ENCODE measurements around the gene CYP21A2.
"Not testable (repeated sequence)": the region's sequence is repeated elsewhere in the genome, so short reads cannot be mapped to it uniquely, and the experiment has no call there.

CYP21A2 gene

DNA sequence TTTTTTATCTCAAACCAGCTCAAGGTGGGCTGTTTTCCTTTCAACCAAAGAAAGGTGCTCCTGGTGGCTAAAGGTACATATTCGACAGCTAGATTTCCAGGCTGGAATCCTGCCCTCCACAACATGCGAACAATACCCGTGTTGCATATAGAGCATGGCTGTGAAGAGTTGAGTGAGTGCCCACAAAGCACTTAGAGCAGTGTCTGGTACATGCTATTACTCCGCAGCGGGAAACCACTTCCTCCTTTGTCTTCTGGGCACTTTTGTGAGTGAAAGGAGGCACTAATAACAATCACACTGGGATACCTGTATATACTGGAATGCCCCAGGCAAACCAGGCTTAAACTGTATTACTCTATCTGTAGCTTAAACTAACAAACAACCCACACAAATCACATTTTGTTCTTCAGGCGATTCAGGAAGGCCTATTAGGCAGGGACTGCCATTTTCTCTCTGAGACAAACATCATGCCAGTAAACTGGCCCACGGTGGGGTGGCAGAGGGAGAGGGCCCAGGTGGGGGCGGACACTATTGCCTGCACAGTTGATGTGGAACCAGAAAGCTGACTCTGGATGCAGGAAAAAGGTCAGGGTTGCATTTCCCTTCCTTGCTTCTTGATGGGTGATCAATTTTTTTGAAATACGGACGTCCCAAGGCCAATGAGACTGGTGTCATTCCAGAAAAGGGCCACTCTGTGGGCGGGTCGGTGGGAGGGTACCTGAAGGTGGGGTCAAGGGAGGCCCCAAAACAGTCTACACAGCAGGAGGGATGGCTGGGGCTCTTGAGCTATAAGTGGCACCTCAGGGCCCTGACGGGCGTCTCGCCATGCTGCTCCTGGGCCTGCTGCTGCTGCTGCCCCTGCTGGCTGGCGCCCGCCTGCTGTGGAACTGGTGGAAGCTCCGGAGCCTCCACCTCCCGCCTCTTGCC is at the start of gene CYP21A2:
CYP21A2 (plus strand) TSS at position 818 of the 927 bp plus-strand sequence; CDS start at position 826, 8 bp downstream.
- not testable (repeated sequence) for DNase-seq

DNA sequence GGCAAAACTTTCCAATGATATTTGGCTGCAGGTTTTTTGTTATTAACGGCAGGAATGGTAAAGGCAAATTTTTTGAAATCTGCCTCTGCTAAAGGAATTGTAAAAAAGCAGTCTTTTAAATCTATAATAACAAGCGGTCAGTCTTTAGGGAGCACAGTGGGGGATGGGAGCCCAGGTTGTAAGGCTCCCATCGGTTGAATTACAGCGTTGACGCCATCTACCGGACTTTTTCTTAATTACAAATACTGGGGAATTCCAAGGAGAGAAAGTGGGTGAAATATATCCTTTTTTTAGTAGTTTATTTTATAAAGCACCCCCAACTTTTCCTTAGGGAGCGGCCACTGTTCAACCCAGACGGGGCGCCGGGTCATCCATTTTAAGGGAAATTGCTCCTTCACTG is 48.9 kb upstream of the CYP21A2 start:
- not testable (repeated sequence) for DNase-seq

DNA sequence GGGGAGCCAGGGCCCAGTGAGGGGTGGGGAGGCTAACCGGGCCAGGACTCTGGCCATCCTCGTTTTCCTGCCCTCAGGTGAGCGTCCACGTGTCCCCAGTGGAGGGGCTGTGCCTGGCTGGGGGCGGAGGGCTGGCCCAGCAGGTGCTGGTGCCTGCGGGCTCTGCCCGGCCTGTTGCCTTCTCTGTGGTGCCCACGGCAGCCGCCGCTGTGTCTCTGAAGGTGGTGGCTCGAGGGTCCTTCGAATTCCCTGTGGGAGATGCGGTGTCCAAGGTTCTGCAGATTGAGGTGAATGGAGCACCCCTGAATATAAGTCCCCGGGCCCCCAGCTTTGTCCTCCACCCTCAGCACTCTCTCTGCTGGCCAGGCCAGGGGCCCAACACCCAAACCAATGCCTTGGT is 43.8 kb upstream of the CYP21A2 start:
- not testable (repeated sequence) for DNase-seq

DNA sequence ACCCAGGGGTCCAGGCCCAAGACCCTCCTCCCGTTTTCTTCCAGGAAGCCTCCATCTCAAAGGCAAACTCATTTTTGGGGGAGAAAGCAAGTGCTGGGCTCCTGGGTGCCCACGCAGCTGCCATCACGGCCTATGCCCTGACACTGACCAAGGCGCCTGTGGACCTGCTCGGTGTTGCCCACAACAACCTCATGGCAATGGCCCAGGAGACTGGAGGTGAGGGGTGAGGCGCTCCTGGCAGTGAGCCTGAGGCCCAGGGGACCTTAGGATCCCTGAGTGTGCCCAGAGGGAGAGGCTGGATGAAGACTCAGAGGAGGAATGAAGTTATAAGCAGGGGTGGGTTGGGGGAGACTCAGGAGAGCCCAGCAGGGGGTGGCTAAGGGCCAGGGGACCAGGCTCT is 41.8 kb upstream of the CYP21A2 start:
- DNase-seq: not testable (repeated sequence)

DNA sequence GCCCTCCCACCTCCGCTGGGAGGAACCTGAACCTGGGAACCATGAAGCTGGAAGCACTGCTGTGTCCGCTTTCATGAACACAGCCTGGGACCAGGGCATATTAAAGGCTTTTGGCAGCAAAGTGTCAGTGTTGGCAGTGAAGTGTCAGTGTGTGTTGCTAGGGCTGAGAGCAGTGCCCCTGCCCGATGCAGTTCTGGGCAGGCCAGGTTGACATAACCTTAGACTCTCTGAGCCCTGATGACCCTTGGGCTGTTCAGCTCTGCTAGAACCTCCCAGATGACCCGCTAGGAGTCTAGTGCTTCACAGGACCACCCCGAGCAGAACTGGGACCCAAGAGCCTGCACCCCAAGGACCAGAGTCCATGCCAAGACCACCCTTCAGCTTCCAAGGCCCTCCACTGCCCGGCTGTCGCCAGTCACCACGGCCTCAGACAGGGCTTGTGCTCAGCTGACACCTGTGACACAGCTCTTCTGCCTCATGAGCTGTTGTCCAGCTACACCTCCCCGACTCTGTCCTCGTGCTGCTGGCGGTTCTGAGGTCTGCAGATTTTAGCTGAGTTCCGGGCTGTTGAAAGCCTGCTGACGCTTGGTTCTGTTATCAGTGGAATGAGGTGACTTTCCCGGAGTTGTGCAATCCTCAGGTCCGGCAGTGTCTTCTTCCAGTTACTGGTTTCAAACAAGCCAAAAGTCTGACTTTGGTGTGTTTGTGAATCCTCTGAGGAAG is 35.5 kb upstream of the CYP21A2 start:
- not testable (repeated sequence) for DNase-seq

DNA sequence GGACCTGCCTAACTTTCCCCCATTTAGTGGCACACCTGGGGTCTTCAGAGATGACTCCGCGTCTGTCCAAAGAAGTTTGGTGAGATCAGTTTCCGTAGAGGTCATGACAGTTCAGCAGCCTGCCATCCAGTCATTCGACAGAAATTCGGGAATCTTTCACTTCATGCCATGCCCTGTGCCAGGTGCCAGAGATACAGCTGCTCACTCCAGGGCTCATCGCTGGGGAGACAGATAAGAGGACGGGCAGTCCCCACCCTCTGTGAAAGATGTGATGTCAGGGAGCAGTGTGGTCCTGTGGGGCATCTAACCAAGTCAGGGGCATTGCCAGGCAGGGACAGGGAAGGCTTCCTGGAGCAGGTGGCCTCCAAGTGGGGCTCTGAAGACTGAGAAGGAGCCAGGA is 34.9 kb upstream of the CYP21A2 start:
- DNase-seq: not testable (repeated sequence)

DNA sequence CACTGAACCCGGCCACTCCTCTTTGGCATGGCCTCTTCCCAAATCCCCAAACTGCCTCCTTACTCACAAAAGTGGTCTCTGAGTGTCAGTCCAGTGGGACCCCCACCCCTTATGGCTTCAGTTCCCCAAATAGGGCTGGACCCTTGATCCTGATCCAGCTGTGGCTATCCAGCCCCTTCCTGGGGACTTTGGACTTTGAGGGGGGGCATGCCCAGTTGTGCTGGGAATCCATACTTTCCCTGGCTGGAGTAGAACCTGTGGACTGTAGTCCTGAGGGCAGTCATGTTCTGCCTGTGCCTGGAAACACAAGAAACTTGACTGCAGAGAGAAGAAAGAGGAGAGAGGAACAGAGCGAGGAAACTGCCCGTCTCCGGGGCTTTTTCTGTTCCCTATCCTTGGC is 33.8 kb upstream of the CYP21A2 start:
- not testable (repeated sequence) for DNase-seq

DNA sequence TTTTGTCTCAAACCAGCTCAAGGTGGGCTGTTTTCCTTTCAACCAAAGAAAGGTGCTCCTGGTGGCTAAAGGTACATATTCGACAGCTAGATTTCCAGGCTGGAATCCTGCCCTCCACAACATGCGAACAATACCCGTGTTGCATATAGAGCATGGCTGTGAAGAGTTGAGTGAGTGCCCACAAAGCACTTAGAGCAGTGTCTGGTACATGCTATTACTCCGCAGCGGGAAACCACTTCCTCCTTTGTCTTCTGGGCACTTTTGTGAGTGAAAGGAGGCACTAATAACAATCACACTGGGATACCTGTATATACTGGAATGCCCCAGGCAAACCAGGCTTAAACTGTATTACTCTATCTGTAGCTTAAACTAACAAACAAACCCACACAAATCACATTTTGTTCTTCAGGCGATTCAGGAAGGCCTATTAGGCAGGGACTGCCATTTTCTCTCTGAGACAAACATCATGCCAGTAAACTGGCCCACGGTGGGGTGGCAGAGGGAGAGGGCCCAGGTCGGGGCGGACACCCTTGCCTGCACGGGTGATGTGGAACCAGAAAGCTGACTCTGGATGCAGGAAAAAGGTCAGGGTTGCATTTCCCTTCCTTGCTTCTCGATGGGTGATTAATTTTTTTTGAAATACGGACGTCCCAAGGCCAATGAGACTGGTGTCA is 33.2 kb upstream of the CYP21A2 start:
- not testable (repeated sequence) for DNase-seq

DNA sequence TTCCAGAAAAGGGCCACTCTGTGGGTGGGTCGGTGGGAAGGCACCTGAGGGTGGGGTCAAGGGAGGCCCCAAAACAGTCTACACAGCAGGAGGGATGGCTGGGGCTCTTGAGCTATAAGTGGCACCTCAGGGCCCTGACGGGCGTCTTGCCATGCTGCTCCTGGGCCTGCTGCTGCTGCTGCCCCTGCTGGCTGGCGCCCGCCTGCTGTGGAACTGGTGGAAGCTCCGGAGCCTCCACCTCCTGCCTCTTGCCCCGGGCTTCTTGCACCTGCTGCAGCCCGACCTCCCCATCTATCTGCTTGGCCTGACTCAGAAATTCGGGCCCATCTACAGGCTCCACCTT is 32.7 kb upstream of the CYP21A2 start:
- not testable (repeated sequence) for DNase-seq

DNA sequence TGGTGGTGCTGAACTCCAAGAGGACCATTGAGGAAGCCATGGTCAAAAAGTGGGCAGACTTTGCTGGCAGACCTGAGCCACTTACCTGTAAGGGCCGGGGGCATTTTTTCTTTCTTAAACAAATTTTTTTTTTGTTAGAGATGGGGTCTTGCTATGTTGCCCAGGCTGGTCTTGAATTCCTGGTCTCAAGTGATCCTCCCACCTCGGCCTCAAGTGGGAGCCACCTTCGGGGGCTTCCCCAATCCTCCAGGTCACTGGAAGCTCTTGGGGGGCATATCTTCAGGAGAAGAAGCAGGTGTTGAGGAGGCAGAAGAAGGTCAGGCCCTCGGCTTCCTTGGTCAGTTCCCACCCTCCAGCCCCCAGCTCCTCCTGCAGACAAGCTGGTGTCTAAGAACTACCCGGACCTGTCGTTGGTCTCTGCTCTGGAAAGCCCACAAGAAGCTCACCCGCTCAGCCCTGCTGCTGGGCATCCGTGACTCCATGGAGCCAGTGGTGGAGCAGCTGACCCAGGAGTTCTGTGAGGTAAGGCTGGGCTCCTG is 32.2 kb upstream of the CYP21A2 start:
- not testable (repeated sequence) for DNase-seq

DNA sequence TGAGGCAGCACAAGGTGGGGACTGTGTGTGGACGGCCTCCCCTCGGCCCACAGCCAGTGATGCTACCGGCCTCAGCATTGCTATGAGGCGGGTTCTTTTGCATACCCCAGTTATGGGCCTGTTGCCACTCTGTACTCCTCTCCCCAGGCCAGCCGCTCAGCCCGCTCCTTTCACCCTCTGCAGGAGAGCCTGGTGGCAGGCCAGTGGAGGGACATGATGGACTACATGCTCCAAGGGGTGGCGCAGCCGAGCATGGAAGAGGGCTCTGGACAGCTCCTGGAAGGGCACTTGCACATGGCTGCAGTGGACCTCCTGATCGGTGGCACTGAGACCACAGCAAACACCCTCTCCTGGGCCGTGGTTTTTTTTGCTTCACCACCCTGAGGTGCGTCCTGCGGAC is 31.1 kb upstream of the CYP21A2 start:
- DNase-seq: not testable (repeated sequence)

DNA sequence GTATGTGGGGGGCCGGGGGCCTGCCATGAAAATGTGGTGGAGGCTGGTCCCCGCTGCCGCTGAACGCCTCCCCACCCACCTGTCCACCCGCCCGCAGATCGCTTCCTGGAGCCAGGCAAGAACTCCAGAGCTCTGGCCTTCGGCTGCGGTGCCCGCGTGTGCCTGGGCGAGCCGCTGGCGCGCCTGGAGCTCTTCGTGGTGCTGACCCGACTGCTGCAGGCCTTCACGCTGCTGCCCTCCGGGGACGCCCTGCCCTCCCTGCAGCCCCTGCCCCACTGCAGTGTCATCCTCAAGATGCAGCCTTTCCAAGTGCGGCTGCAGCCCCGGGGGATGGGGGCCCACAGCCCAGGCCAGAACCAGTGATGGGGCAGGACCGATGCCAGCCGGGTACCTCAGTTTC is 30.2 kb upstream of the CYP21A2 start:
- not testable (repeated sequence) for DNase-seq

DNA sequence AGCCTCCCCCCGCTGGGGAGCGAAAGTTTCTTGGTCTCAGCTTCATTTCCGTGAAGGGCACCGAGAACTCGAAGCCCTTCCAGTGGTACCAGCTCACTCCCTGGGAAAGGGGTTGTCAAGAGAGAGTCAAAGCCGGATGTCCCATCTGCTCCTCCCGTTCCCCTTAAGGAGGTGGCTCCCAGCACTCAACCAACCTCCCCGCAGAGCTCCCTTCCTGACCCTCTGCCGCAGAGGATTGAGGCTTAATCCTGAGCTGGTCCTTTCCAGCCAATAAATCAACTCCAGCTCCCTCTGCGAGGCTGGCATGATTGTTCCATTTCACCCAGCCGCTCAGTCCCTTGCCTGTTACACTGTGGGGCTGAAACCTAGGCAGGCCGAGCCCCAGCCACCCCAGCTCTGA is 29.6 kb upstream of the CYP21A2 start:
- DNase-seq: not testable (repeated sequence)

DNA sequence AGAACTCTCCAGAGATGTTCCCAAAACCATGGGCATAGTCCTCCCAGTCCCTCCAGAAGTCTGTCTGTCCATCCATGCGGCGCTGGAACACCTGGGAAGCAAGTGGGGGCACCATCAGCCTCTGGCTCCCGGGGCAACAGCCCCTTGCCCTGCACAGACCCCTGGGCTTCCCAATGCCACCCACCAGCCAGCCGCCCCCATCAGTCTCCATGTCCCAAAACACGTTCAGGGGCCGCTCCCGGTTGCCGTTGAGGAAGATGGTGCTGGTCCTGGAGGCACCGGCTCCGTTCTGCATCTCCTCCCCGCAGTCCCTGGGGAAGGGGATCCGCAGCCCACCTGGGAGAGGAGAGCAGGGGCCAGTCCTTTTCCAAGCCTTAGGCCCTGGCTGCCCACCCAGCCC is 28.7 kb upstream of the CYP21A2 start:
- DNase-seq: not testable (repeated sequence)

DNA sequence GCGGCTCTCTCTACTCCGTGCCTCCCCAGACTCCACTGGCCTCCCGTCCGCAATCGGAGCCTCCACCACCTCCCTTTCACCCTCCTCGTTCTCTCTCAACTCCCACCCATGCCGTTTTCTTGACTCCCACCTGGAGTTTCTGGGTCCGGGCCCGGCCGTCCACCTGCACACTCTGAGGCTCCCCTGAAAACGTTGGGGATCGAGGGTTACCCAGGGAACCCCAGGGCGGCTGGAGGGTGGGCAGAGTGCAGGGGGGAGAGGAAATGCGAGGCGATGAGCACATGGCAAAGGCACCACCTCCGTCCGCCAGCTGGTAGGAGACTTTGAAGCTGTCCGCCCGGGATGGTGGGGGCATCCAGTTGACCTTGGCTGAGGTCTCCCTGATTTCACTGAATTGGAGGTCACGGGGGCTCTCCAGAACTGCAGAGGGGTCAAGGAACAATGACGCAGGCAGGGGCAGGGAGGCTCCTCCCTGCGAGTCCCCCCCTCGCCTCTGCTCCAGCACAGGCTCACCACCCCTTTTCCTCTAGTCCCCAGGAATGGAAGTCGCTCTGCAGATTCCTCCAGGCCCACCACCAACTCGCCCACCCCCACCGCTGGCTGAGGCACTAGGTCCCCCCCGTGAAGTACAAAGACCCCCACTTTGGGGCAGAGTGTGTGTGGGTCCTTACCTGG is 27.2 kb upstream of the CYP21A2 start:
- not testable (repeated sequence) for DNase-seq

DNA sequence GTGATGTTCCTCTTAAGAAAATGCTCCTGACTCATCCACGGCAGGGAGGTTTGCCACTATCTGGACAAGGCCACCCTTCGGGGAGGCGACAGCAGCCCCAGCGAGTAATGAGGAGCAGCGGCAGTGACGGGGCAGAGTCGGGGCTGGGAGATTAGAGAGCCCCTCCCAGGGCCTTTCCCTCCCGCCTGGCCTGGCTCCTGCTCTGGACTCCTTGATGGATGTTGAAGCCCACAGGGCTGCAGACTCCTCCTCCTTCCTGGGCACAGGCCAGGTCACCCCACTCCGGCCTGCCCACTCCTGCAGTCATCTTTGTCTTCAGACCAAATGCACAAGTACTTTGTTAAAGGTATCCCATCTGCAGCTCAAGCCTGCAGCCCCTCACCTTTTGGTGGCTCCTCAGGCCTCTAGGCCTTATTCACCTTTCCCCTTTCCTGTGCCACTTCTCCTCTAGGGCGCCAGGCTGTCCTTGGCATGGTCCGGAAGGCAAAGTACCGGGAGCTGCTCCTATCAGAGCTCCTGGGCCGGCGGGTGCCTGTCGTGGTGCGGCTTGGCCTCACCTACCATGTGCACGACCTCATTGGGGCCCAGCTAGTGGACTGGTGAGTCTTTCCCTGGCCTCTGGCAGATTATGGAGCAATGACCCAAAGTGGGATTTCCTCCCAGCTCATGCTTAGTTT is 25.1 kb upstream of the CYP21A2 start:
- not testable (repeated sequence) for DNase-seq

DNA sequence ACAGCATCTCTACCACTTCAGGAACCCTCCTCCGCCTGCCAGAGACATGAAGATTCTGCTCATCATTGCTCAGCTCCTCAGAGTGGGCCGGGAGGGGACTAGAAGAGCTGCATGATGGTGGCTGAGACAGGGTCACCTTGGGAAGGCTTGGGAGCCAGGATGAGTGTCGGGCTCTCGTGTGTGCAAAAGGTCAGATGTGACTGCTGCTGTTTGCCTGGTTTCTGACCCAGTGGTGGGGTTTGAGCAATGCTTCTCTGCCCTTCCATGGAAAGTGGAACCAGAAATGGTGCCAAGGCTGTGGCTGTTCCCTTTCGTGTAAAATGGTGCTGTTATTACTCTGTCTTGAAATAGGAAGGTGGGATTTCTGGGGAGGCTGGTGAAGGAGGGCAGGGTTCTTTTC is 24.5 kb upstream of the CYP21A2 start:
- DNase-seq: not testable (repeated sequence)

DNA sequence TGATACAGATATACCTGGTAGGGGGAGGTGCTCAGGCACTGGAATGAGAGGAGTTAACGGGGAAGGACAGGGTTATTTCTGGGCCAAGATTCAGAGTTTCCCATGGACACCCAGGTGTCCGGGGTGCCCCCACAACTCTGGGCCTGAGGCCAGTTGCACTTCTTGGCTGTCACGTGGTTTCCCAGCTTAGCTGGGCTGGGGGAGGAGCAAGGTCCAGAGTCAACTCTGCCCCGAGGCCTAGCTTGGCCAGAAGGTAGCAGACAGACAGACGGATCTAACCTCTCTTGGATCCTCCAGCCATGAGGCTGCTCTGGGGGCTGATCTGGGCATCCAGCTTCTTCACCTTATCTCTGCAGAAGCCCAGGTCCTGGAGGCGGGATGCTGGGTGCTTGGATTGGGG is 23.7 kb upstream of the CYP21A2 start, which contains the start of gene C4B:
C4B (plus strand) TSS at position 249 of the 400 bp plus-strand sequence; CDS start at position 300, 51 bp downstream.
- not testable (repeated sequence) for DNase-seq

DNA sequence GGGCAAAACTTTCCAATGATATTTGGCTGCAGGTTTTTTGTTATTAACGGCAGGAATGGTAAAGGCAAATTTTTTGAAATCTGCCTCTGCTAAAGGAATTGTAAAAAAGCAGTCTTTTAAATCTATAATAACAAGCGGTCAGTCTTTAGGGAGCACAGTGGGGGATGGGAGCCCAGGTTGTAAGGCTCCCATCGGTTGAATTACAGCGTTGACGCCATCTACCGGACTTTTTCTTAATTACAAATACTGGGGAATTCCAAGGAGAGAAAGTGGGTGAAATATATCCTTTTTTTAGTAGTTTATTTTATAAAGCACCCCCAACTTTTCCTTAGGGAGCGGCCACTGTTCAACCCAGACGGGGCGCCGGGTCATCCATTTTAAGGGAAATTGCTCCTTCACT is 16.1 kb upstream of the CYP21A2 start:
- not testable (repeated sequence) for DNase-seq

DNA sequence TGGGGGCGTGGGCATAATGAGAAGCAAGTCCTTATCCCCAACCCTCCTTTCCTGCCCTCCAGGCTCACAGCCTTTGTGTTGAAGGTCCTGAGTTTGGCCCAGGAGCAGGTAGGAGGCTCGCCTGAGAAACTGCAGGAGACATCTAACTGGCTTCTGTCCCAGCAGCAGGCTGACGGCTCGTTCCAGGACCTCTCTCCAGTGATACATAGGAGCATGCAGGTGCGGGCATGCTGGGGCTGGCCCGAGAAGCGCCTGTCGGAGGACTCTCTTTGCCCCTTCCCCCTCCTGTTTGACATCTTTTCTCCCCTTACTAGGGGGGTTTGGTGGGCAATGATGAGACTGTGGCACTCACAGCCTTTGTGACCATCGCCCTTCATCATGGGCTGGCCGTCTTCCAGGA is 9.6 kb upstream of the CYP21A2 start:
- DNase-seq: not testable (repeated sequence)

DNA sequence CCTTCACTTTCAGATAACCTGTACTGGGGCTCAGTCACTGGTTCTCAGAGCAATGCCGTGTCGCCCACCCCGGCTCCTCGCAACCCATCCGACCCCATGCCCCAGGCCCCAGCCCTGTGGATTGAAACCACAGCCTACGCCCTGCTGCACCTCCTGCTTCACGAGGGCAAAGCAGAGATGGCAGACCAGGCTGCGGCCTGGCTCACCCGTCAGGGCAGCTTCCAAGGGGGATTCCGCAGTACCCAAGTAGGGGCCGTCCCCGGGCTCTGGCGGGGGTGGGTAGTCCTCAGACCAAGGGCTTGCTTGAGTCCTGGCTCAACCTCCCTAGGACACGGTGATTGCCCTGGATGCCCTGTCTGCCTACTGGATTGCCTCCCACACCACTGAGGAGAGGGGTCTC is 8.7 kb upstream of the CYP21A2 start:
- not testable (repeated sequence) for DNase-seq
